Heart left ventricle (tissue), 13 donors: ENCODE data around the gene CACNA1C.

ENCODE experiments used
- CTCF ChIP-seq, 12 donors: fragments of 200-600 bp; sonication (generic) in 4 of 12; IDR thresholded peaks; one replicate each; pipeline versions ENCODE4 v1.5.0 to v1.8.0; 2018 to 2022; ENCODE audit warnings: antibody characterized with exemption in 12 of 12, mild to moderate bottlenecking in 5 of 12
- POLR2A ChIP-seq, 2 donors: fragments of 450-650 bp; IDR thresholded peaks; one replicate each; pipeline ENCODE4 v1.6.1; 2017; ENCODE audit warnings: antibody characterized with exemption in 2 of 2, mild to moderate bottlenecking in 2 of 2, moderate library complexity in 2 of 2
- donor health status: ischemic (EF 13 %, LVEDD 7.1; RV severe dilation, severe dysfunction).
- donor health status: DM: no; HTN: yes; CAD: no.
- donor health status: DM: no; HTN: no; CAD: no.
- donor health status: ischemic (EF 25% LVEDD 6.9; RV normal size, moderate dysfunction).
- donor health status: ischemic (EF 25% LVEDD 5.7; RV mildly dilated, moderate dysfunction).
- donor health status: ischemic (EF 35%, LVEDD 5.7; RV mildly dilated, moderate dysfunction).
- donor health status: nonischemic (EF 11% LVEDD 7.7; RV severe dilation, severe dysfunction).
- donor health status: DM: yes; HTN: yes; CAD: no.
- donor health status: PGD.
- donor health status: ischemic (EF 29% LVEDD 5.4; RV normal size, mild dysfunction).
- donor health status: nonischemic (EF 23%, LVEDD 6.1; RV moderate dilation, normal function).

- no peak for TF ChIP-seq CTCF (IDR thresholded peaks at IDR 0.05)
- TF ChIP-seq POLR2A (IDR thresholded peaks at IDR 0.05): no peak
Observed at GRCh38 chr12:2043054-2043453, 9.7 kb upstream of the CACNA1C start.
